ENCODE measurements around the gene MAP3K7CL. TPM values are rescaled to one million over a fixed set of nuclear protein-coding genes. Genes with fewer than 3 reads are reported as not detected.

MAP3K7CL gene
- polyA plus RNA-seq, 1 experiment: 11.0 TPM

- Histone ChIP-seq H3K9me3 (ENCODE audit: control insufficient read depth, insufficient read depth, low read length) (no peaks in the 10 kb centered on the region), H3K27ac (ENCODE audit: low read depth, low read length) (peak overlapping the region; percentile 40), H3K27me3 (ENCODE audit: control insufficient read depth, insufficient read depth, low read length) (no peaks in the 10 kb centered on the region), H3K4me3 (ENCODE audit: low read depth, low read length) (no peak overlapping the region)
- POLR2A ChIA-PET: interaction anchor here (0.6 to 2.0 kb wide), 9 partner anchors 14 to 155 kb away, joined by 3 to 11 read pairs (median 4); partner anchors contain the start of genes BACH1, MAP3K7CL and RWDD2B
- no peak for TF ChIP-seq CTCF (IDR thresholded peaks at IDR 0.05; ENCODE audit: low read depth, low read length)
- CTCF ChIA-PET: interaction anchor here (0.6 to 2.2 kb wide), 5 partner anchors 14 to 227 kb away, joined by 3 to 10 read pairs (median 3); partner anchors contain the start of gene MAP3K7CL
- no peak for DNase-seq (ENCODE audit: low read depth, low spot score)
These were observed 14.4 kb downstream of the MAP3K7CL start for GRCh38 chr21:29144736-29145353.

GRCh38 chr21:29145354-29145782, 14.9 kb downstream of the MAP3K7CL start:
- DNase-seq (ENCODE audit: low read depth, low spot score): peak; percentile 73
- peak overlapping the region; percentile 68 for H3K27ac ChIP-seq (ENCODE audit: low read depth, low read length)
- CTCF ChIA-PET: interaction anchor here (1.0 to 2.2 kb wide), 4 partner anchors 9 to 226 kb away, joined by 3 to 10 read pairs (median 3); no protein-coding TSS in a partner anchor
- TF ChIP-seq CTCF (IDR thresholded peaks at IDR 0.05; ENCODE audit: low read depth, low read length): no peak
- no peak overlapping the region for H3K4me3 ChIP-seq (ENCODE audit: low read depth, low read length)
- no peaks in the 10 kb centered on the region for H3K9me3 ChIP-seq (ENCODE audit: control insufficient read depth, insufficient read depth, low read length)
- no peaks in the 10 kb centered on the region for H3K27me3 ChIP-seq (ENCODE audit: control insufficient read depth, insufficient read depth, low read length)
- POLR2A ChIA-PET: interaction anchor here (0.6 to 2.0 kb wide), 9 partner anchors 15 to 155 kb away, joined by 3 to 11 read pairs (median 4); partner anchors contain the start of genes BACH1, MAP3K7CL and RWDD2B

DNA sequence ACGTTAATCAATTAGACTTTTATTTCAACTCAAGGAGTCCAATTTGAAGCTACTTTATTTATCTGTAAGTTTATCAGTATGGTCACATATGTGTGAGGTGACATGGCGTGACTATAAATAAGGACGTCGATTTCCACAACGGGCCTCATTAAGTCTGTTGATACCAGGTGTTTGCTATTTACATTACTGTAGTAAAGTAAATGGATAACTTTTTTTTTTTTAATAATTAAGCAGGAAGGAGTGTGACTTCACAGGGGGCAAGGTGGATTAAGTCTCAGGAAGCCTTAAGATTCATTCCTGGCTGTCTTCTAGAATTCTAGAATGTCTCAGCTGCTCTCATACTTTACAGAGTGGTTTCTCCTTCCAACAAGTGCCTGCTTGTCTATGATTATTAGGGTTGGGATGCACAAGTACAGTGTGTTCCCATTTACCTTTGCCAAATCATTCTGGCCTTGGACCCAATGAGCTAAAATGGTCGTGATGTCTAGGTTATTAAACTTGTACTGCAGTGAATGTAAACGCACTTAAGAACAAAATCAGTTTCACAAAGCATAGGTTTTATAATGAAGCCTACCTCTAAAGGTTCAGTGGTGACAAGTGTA, 15.5 kb downstream of the MAP3K7CL start:
- Histone ChIP-seq H3K4me3 (ENCODE audit: low read depth, low read length) (no peak overlapping the region), H3K27ac (ENCODE audit: low read depth, low read length) (no peak overlapping the region), H3K9me3 (ENCODE audit: control insufficient read depth, insufficient read depth, low read length) (no peaks in the 10 kb centered on the region), H3K27me3 (ENCODE audit: control insufficient read depth, insufficient read depth, low read length) (no peaks in the 10 kb centered on the region)
- ChIA-PET CTCF (interaction anchor here (1.1 to 2.2 kb wide), 4 partner anchors 9 to 215 kb away, joined by 3 to 10 read pairs (median 4); no protein-coding TSS in a partner anchor), POLR2A (interaction anchor here (1.0 to 2.0 kb wide), 7 partner anchors 15 to 154 kb away, joined by 3 to 11 read pairs (median 4); partner anchors contain the start of genes BACH1 and MAP3K7CL)
- no peak for DNase-seq (ENCODE audit: low read depth, low spot score)
- TF ChIP-seq CTCF (IDR thresholded peaks at IDR 0.05; ENCODE audit: low read depth, low read length): no peak

DNA sequence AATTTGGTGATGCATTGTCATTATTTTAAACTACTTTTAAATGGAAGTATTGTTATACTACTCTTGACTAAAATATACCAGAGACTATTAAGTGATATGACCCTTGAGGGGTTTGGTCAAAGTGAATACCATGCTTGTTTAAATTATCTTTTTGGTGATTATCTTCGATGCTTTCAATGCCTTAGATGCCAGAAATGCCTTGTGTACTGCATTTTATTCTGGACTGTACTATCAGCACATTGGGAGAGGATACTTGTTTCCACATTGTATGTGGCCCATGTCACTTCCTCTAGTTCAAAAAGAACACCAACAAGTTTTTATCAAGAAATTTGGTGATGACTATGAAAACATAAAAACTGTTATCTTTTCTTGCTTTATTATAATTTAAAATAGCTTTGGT, 16.3 kb downstream of the MAP3K7CL start:
- ChIA-PET CTCF (interaction anchor here (1.1 to 1.4 kb wide), 2 partner anchors 8 to 9 kb away, joined by 3 to 4 read pairs; no protein-coding TSS in a partner anchor), POLR2A (interaction anchor here (1.0 kb wide), 1 partner anchor 32 kb away, joined by 3 read pairs; no protein-coding TSS in a partner anchor)
- no peaks in the 10 kb centered on the region for H3K27me3 ChIP-seq (ENCODE audit: control insufficient read depth, insufficient read depth, low read length)
- no peak overlapping the region for H3K27ac ChIP-seq (ENCODE audit: low read depth, low read length)
- TF ChIP-seq CTCF (IDR thresholded peaks at IDR 0.05; ENCODE audit: low read depth, low read length): no peak
- H3K9me3 ChIP-seq (ENCODE audit: control insufficient read depth, insufficient read depth, low read length): no peaks in the 10 kb centered on the region
- H3K4me3 ChIP-seq (ENCODE audit: low read depth, low read length): no peak overlapping the region
- no peak for DNase-seq (ENCODE audit: low read depth, low spot score)

All from AG04450 (cell line).